NK-92 (cell line): ENCODE results near the gene SURF6.
A peak's percentile ranks its signal among the peaks of the same experiment; 100 is the strongest.
"Not testable (repeated sequence)": the region's sequence is repeated elsewhere in the genome, so short reads cannot be mapped to it uniquely, and the experiment has no call there.

ENCODE experiments used
- DNase-seq: peaks from one replicate; lab custom pipeline; 2025; ENCODE audit not compliant: unreplicated experiment; lab: John Stamatoyannopoulos, UW

The SURF6 gene

GRCh38 chr9:133335924-133336811, at the start of gene SURF6:
TSS of gene SURF6 (minus strand) at chr9:133336188. CDS start at chr9:133336132, 56 bp downstream.
- DNase-seq = peak; percentile 54

GRCh38 chr9:133385452-133385851, 49.5 kb upstream of the SURF6 start:
- DNase-seq = no peak

- no peak for DNase-seq
Measured at GRCh38 chr9:133384736-133385321, 48.8 kb upstream of the SURF6 start.

- DNase-seq = no peak
Measured at GRCh38 chr9:133383438-133383837, 47.5 kb upstream of the SURF6 start.

- DNase-seq = no peak
Measured at GRCh38 chr9:133382507-133383141, 46.6 kb upstream of the SURF6 start.

- DNase-seq = no peak
Measured at GRCh38 chr9:133380734-133381133, 44.7 kb upstream of the SURF6 start.

- no peak for DNase-seq
Measured at GRCh38 chr9:133379153-133380086, 43.4 kb upstream of the SURF6 start.

- no peak for DNase-seq
Measured at GRCh38 chr9:133378408-133378962, 42.5 kb upstream of the SURF6 start.

GRCh38 chr9:133377721-133378216, 41.8 kb upstream of the SURF6 start:
- no peak for DNase-seq

GRCh38 chr9:133377280-133377679, 41.3 kb upstream of the SURF6 start:
- not testable (repeated sequence) for DNase-seq

GRCh38 chr9:133375724-133376654, 40.0 kb upstream of the SURF6 start, which contains the start of the genes STKLD1 and SURF4:
TSS of gene STKLD1 (plus strand) at chr9:133376366. CDS start at chr9:133376474, 108 bp downstream.
TSS of gene SURF4 (minus strand) at chr9:133376060. CDS start at chr9:133375969, 91 bp downstream.
- peak; percentile 51 for DNase-seq

GRCh38 chr9:133375116-133375723, 39.2 kb upstream of the SURF6 start:
- no peak for DNase-seq

GRCh38 chr9:133374612-133375115, 38.7 kb upstream of the SURF6 start:
- no peak for DNase-seq

GRCh38 chr9:133372144-133372543, 36.2 kb upstream of the SURF6 start:
- no peak for DNase-seq

- DNase-seq = no peak
Measured at GRCh38 chr9:133371261-133371711, 35.3 kb upstream of the SURF6 start.

GRCh38 chr9:133370685-133371084, 34.7 kb upstream of the SURF6 start:
- no peak for DNase-seq

GRCh38 chr9:133369933-133370332, 33.9 kb upstream of the SURF6 start:
- DNase-seq = no peak

- DNase-seq = no peak
Measured at GRCh38 chr9:133369422-133369821, 33.4 kb upstream of the SURF6 start.
